AG09309 (cell line): Measurements from ENCODE around the gene KCNT2.
"Not testable (repeated sequence)": the region's sequence is repeated elsewhere in the genome, so short reads cannot be mapped to it uniquely, and the experiment has no call there.

ENCODE experiments used
- DNase-seq: peaks from one replicate; pipeline ENCODE4 v3.0.0-alpha.2; 2010; ENCODE audit warnings: low read depth
- H3K4me3 ChIP-seq: 2 replicates; pipeline ENCODE4 v1.5.1; 2011; ENCODE audit warnings: mild to moderate bottlenecking, low read depth, low read length, moderate library complexity; ENCODE audit not compliant: control insufficient read depth
- CTCF ChIP-seq: IDR thresholded peaks from 2 replicates; pipeline ENCODE4 v1.5.1; 2011; ENCODE audit warnings: mild to moderate bottlenecking, low read depth, low read length, inconsistent platforms; ENCODE audit not compliant: insufficient read depth, control insufficient read depth; ENCODE audit errors: missing control alignments

Gene KCNT2

GRCh38 chr1:196302981-196303380 is 305.3 kb downstream of the KCNT2 start:
- no peak for TF ChIP-seq CTCF
- H3K4me3 ChIP-seq: no peak overlapping the region
- no peak for DNase-seq

- DNase-seq: no peak
- H3K4me3 ChIP-seq: no peak overlapping the region
- TF ChIP-seq CTCF: no peak
These were observed 305.8 kb downstream of the KCNT2 start for GRCh38 chr1:196302420-196302819.

- DNase-seq: no peak
- H3K4me3 ChIP-seq: no peak overlapping the region
- TF ChIP-seq CTCF: no peak
These were observed 312.5 kb downstream of the KCNT2 start for GRCh38 chr1:196295766-196296165.

GRCh38 chr1:196278816-196279215 is 329.4 kb downstream of the KCNT2 start:
- no peak for DNase-seq
- TF ChIP-seq CTCF: no peak
- H3K4me3 ChIP-seq: no peak overlapping the region

- no peak for DNase-seq
- no peak overlapping the region for H3K4me3 ChIP-seq
- TF ChIP-seq CTCF: no peak
These were observed 330.4 kb downstream of the KCNT2 start for GRCh38 chr1:196277860-196278259.

- no peak for DNase-seq
- TF ChIP-seq CTCF: no peak
- H3K4me3 ChIP-seq: no peak overlapping the region
These were observed 336.9 kb downstream of the KCNT2 start for GRCh38 chr1:196271212-196271947.

- DNase-seq: not testable (repeated sequence)
These were observed 345.2 kb downstream of the KCNT2 start for GRCh38 chr1:196263086-196263485.

More at GRCh38 chr1:196263086-196263485, 345.2 kb downstream of the KCNT2 start:
- H3K4me3 ChIP-seq: not testable (repeated sequence)
